Osteocyte (in vitro differentiated cells): ENCODE measurements around the gene MAEA. TPM values are rescaled to one million over a fixed set of nuclear protein-coding genes. Genes with fewer than 3 reads are reported as not detected.
A peak's percentile ranks its signal among the peaks of the same experiment; 100 is the strongest.

Experiments used
- DNase-seq: peaks from one replicate; pipeline ENCODE4 v3.0.0; 2021; ENCODE audit warnings: mixed read lengths; ENCODE audit not compliant: unreplicated experiment; ENCODE audit errors: extremely low spot score
- H3K27ac Mint-ChIP-seq: one replicate; pipeline ENCODE4 v1.8.0; 2021; ENCODE audit warnings: mild to moderate bottlenecking, mixed read lengths; ENCODE audit not compliant: unreplicated experiment
- H3K27me3 Mint-ChIP-seq: one replicate; pipeline ENCODE4 v1.8.0; 2021; ENCODE audit warnings: mixed read lengths; ENCODE audit not compliant: unreplicated experiment
- H3K36me3 Mint-ChIP-seq: one replicate; pipeline ENCODE4 v1.8.0; 2021; ENCODE audit warnings: mixed read lengths; ENCODE audit not compliant: unreplicated experiment
- H3K4me1 Mint-ChIP-seq: one replicate; pipeline ENCODE4 v1.8.0; 2021; ENCODE audit warnings: mixed read lengths; ENCODE audit not compliant: unreplicated experiment
- H3K4me3 Mint-ChIP-seq: one replicate; pipeline ENCODE4 v1.8.0; 2021; ENCODE audit warnings: mild to moderate bottlenecking, moderate library complexity, mixed read lengths; ENCODE audit not compliant: unreplicated experiment
- H3K9me3 Mint-ChIP-seq: one replicate; pipeline ENCODE4 v1.8.0; 2021; ENCODE audit warnings: mixed read lengths; ENCODE audit not compliant: unreplicated experiment
- CTCF ChIP-seq: fragments of 200-600 bp; sonication (generic); IDR thresholded peaks from 2 replicates; pipeline ENCODE4 v1.5.0; 2021; ENCODE audit warnings: antibody characterized with exemption, mild to moderate bottlenecking, moderate library complexity
- total RNA-seq: library from RNA; stranded (reverse); gene quantifications from 2 replicates; pipeline ENCODE4 v1.2.1, GENCODE V29; 2021

The MAEA gene
- total RNA-seq, 1 donor from 2014 or later = 62.9 TPM

DNA sequence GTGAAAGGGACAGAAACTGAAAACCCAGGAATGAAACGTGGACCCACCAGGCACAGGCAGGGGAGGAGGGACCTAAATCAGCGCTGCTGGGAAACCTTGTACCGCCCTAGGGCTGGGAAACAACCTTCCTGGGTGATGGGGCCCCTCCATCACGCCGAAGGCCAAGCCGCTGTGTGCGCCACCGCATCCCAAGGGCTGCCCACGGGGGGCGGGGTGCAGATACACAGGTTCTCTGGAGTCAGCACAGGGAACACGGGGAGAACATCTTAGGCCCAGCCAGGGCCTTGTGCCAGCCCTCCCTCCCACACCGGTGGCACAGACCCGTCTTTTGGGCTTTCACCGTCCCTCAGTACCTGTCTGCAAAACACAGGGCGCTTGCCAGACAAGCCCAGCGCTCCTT, 70.3 kb downstream of the MAEA start:
- Mint-ChIP-seq H3K27ac (peak overlapping the region; percentile 50), H3K9me3 (no peaks in the 10 kb centered on the region), H3K27me3 (no peaks in the 10 kb centered on the region)

GRCh38 chr4:1360423-1361283, 71.0 kb downstream of the MAEA start:
- H3K27ac Mint-ChIP-seq = peak overlapping the region; percentile 50
- H3K27me3 Mint-ChIP-seq = no peaks in the 10 kb centered on the region
- no peak overlapping the region for H3K4me3 Mint-ChIP-seq
- peaks cover 4% of the 10 kb centered on the region for H3K4me1 Mint-ChIP-seq
- no peak for DNase-seq
- no peaks in the 10 kb centered on the region for H3K9me3 Mint-ChIP-seq
- H3K36me3 Mint-ChIP-seq = peaks cover 18% of the 10 kb centered on the region
- no peak for TF ChIP-seq CTCF

More for the DNA sequence above, 70.3 kb downstream of the MAEA start:
- Mint-ChIP-seq H3K4me1 (peaks cover 4% of the 10 kb centered on the region), H3K36me3 (peaks cover 18% of the 10 kb centered on the region), H3K4me3 (no peak overlapping the region)
- TF ChIP-seq CTCF = no peak
- DNase-seq = no peak

GRCh38 chr4:1361431-1361830, 71.7 kb downstream of the MAEA start:
- Mint-ChIP-seq H3K4me3 (no peak overlapping the region), H3K27me3 (no peaks in the 10 kb centered on the region), H3K4me1 (peaks cover 4% of the 10 kb centered on the region), H3K36me3 (peaks cover 19% of the 10 kb centered on the region), H3K27ac (no peak overlapping the region), H3K9me3 (no peaks in the 10 kb centered on the region)
- TF ChIP-seq CTCF = no peak
- no peak for DNase-seq

- no peak overlapping the region for H3K27ac Mint-ChIP-seq
- DNase-seq = no peak
- H3K4me3 Mint-ChIP-seq = no peak overlapping the region
- TF ChIP-seq CTCF = no peak
- peaks cover 19% of the 10 kb centered on the region for H3K36me3 Mint-ChIP-seq
- H3K27me3 Mint-ChIP-seq = no peaks in the 10 kb centered on the region
- H3K9me3 Mint-ChIP-seq = no peaks in the 10 kb centered on the region
- H3K4me1 Mint-ChIP-seq = peaks cover 4% of the 10 kb centered on the region
Observed at GRCh38 chr4:1362046-1362445, 72.4 kb downstream of the MAEA start.

DNA sequence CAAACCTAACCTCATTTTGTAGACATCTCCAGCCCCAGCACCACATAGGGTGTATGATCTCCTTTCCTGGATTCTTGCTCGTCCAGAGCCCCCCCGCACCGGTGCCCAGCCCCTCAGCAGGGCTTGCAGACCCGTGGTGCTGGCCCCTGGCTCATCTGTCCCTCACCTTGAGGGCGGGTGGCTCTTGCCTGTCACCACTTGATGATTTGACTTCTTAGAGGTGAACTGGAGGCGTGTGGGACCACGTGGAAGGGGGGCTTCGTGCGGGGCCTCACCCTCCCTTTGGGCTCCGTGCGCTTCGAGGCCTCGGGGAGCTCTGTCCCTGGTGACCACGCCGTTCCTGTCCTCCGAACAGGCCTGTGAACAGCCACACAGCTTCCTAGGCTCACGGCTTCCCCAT, 72.8 kb downstream of the MAEA start:
- Mint-ChIP-seq H3K27ac (no peak overlapping the region), H3K36me3 (peaks cover 19% of the 10 kb centered on the region), H3K4me1 (peaks cover 4% of the 10 kb centered on the region), H3K27me3 (no peaks in the 10 kb centered on the region), H3K4me3 (no peak overlapping the region), H3K9me3 (no peaks in the 10 kb centered on the region)
- DNase-seq = no peak
- TF ChIP-seq CTCF = no peak
